IPS-NIHi7 (cell line): ENCODE data around the gene GRHL1.

Experiments used
- DNase-seq: peaks from one replicate; pipeline ENCODE4 v3.0.0; 2012; ENCODE audit warnings: mixed read lengths; ENCODE audit errors: extremely low spot score

Gene GRHL1

DNA sequence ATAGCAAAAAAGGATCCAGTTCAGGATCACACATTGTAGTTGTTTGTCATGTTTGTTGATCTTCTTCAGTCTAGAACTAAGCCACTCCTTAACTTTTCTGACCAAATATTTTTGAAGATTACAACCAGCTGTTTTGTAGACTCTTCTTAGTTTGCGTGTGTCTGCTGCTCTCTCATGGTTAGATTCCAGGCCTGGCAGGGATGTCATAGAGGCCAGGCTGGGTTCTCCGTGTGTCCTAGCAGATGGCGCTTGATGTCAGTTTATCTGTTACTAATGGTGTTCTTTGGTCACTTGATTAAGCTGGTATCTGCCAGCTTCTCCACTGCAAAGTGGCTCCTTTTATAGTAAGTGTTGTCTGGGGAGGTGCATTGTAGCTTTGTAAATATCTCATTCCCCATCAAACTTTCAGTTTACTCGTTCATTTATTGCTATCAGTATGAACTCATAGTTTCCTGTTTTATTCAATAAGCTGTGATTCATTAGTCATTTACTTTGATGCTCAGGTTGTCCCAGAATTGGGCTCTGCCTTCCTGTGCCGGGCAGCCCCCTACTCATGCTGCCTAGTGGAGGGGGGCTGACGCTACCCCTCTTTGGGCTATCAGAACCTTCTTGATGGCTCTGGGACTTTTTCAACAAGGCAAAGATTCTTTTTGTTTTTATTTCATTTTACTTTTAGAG lies 42.1 kb downstream of the GRHL1 start:
- no peak for DNase-seq

DNA sequence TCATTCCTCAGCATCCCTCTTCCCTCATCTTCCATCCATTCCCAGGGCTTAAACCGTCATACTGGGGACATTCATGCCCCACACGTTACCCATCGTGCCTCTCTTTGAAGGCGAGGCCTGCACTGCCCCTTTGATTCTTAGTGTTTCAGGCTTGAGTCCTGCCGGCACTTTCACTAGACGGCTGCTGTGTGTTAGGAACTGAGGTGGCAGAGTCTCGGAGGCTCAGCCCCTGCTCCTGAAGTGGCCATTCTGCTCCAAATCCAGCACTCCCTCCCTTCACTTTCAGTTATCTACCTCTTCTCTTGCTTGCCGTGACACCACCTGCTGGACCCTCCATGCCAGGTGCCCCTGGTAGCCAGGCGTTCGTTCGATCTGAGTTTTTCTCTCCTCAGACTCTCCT lies 43.0 kb downstream of the GRHL1 start:
- DNase-seq: no peak

DNA sequence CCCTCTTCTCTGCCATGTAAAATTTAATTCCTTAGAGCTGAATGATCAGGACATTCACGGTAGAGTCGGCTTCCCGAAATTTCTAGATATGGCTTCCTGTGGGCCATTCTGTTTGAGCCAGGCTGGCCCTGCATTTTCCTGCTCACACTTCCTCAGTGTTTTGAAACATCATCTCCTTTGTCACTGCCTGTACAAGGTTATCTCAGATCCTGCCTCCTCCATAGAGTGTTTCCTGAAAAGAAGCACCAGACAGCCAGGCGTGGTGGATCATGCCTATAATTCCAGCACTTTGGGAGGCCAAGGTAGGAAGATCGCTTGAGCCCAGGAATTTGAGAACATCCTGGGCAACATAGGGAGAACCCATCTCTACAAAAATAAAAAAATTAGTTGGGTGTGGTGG lies 43.6 kb downstream of the GRHL1 start:
- no peak for DNase-seq

DNA sequence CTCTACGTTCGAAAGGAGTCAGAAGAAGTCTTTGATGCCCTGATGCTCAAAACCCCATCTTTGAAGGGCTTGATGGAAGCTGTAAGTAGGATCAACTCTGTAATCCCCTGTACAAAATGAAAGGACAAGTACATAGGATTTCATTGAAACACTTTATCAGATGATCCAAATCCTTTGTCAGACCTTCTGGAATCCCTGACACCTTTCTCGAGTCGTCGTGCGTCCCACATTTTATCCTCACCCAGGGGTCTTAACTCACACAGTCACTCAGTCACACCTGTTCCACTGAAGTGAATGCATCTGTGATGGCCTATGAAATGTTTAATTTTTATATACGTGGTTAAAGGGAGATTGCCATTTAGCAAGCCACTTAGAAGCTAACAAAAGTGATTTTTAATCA lies 44.8 kb downstream of the GRHL1 start:
- no peak for DNase-seq

DNA sequence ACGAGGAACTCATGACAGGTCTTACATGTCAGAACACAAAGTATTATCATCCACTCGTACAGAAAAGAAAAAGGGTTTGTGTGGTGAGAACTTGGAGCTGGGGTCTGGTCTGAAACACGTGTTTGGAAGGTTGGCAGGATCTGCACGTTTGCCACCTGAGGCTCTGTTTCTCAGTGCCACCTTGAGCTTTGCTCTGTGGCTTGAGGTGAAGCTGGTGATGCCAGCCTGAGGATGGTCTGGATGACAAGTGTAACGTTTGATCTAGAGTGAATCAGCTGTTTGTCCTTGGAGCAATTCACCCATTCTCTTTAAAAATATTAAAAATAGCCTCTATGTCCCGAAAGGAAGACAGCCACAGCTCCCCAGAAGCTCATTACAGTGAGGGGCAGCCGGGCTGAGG lies 46.4 kb downstream of the GRHL1 start:
- DNase-seq: no peak

DNA sequence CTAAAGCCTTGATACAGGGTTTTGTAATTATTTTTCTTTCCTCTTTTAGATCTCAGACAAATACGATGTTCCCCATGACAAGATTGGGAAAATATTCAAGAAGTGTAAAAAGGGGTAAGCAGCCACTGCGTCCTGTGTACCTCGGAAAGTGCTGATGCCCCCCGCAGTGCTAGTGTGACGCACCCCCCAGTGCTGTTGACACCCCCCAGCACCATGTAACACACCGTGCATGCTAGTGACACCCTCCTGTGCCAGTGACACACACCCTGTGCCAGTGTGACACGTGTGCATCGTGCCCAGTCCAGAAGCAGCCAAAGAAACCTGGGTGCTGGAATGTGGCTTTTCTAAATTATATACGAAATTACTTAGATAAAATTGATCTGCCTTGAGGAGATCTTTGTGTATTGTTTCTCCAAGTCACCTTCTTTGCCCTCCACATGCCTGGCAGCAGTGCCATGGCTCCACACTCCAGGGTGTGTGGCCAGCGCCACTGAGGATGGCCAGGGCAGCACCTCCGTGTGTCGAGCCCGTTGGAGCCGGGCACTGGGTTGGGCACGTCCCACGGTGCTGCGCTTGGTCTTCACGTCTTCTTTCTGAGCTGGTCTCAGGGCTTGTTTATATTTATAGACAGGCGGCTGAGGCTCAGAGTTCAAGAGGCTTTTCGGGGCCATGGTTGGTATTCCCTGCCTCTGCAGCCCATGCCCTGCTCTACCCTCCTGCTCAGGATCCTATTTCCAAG lies 47.6 kb downstream of the GRHL1 start:
- no peak for DNase-seq

DNA sequence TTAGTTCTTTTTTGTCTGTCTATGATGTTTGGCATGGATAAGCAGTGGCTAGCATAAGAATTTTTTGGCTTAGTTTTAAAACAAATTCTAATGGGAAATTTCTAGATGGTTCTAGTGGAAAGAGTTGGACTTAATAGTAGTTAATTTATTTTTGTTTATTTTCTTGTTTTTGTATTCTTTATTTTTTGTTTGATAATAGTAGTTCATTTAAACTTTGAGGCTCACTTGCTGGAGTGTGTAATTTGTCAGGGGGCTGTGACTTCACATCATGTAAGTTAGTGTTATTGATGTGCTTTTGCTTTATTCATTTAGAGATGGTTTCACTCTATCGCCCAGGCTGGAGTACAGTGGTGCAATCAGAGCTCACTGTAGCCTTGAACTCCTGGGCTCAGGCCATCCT lies 48.2 kb downstream of the GRHL1 start:
- no peak for DNase-seq

DNA sequence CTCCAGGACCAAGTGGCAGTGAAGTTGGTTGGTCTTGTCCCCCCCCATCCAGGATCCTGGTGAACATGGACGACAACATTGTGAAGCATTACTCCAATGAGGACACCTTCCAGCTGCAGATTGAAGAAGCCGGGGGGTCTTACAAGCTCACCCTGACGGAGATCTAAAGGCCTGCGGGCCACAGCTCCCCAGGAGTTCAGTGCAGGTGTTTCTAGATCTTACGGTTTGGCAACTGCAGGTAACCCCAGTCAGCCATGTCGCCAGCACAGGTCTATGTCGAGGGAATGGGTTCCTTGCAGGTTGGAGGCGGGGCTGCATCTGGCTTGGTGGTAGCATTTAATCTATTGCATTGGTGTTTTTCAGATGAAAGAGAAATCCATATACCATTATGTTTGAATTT lies 49.0 kb downstream of the GRHL1 start:
- DNase-seq: no peak

DNA sequence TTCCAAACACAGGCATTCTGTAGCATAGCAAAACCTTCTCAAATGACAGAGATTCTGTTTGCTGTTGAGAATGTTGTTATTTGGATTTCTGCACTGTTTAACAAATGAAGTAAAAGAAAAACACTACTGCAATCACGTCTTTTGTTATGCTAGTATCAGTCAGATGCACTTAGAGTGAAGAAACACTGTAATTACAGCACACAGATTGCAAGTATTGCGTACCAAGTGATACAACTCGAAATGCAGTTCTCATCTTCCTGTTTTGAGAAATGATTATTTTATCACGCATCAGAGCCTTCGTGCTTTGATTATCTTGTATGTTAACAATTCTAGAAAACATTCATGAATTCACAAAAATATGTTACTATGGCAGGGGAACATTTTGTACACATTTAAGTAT lies 50.1 kb downstream of the GRHL1 start:
- no peak for DNase-seq

DNA sequence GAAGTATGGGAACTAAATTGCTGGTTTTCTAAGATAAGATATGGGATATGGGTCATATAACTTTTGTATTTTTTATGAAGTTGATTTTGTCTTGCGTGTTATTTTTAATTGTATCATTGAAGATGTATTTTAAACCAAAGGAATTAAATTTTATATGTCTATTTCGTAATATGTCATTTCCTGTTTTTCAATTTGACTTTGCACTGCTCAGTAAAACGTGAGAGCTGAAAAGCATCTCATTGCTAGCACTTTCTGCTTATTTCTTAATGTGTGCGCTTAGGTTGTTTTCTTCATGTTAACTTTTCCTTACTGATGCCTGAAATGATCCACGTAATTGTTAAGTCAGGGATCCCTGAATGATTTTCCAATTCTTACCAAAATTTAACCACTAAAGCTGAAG lies 50.6 kb downstream of the GRHL1 start:
- no peak for DNase-seq

DNA sequence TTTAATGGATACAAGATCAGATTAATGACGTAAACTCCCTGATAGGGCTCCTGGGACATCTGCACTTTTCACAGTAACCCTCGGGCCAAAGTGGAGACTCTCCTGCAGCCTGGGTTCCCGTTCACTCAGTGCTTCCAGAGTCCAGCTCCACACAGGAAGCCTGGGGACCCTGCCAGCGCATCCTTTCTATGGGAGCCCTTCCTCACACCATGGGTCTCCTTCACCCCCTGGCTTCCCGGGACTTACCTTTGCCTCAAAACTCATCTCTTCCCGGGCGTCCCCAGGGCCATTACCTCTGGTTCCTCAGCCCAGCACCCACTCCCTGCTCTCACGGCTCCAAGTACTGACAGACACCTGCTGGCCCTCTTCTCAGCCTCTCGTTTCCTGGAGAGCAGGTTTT lies 51.2 kb downstream of the GRHL1 start:
- DNase-seq: no peak

DNA sequence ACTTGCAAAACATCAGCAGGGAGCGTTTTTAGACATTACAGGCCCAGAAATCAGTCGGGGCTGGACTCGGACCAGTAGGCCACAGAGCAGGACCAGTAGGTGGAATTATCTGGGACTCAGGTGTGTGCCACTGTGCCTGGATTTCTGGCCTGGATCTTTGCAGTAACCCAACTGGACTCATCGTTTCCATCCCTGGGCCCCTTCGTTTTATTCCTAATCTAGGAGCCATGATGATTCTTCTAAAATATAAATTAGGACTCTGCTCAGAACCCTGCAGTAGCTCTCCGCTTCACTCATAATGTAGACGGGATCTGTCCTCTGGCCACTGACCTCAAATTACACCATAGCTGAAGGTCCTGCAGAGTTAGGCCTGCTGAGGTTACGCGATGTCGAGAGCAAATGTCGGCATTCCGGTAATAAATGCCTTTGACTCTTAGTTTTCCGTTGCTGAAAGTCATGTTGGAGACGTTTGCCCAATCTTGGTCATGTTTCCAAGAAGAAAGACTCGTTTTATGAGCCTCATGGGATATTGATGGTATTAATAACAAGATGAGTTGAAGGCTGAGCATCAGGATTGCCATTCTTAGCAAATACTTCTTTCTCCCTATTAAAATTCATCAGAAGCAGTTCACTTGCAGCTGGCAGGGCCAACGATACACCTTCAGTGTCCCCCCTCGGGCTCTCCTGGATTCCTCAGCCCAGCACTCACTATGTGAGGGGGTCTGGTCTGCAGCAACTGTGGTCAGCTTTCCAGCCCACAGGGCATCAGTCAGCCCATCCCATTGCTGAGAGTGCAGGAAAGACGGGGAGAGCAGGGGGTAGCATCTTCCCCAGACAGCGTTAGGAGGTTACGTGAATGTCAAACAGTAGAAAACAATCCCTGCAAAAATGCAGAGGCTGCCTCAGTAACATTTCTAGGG lies 52.0 kb downstream of the GRHL1 start:
- DNase-seq: no peak

DNA sequence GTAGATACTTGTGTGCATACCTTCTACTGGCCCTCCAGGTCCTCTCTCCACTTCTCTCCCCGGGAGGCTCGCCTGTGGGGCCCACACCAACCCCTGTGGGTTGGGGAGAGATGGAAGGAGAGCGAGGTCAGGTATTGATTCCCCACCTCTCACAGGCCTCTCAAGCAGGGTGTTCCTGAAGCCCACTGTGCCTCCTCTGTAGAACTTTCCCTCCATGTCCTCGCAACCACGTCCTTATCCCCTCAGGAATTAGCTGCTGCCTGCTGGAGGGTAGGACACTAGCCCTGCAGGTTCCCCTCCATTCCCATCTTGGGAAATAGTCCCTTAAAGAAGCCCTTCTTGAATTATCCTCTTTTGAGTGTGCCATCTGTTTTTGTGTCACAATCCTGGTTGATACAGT lies 52.9 kb downstream of the GRHL1 start:
- DNase-seq: no peak

DNA sequence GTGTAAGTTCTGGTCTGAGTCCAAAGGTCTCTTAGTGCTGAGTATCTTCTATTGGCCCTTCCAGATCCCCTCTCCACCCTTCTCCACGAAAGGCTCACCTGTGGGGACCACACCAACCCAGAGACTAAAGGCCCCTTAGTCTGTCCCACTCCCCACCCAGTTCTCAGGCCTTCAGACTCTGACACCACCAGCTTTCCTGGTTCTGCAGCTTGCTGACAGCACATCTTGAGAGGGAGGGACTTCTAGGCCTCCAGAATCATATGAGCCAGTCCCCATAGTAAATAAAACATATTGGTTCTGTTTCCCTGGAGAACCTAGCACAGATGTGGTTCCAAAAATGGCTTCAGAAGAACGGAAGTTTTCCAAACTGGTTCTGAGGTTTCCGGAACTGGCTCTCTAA lies 53.3 kb downstream of the GRHL1 start:
- DNase-seq: no peak

DNA sequence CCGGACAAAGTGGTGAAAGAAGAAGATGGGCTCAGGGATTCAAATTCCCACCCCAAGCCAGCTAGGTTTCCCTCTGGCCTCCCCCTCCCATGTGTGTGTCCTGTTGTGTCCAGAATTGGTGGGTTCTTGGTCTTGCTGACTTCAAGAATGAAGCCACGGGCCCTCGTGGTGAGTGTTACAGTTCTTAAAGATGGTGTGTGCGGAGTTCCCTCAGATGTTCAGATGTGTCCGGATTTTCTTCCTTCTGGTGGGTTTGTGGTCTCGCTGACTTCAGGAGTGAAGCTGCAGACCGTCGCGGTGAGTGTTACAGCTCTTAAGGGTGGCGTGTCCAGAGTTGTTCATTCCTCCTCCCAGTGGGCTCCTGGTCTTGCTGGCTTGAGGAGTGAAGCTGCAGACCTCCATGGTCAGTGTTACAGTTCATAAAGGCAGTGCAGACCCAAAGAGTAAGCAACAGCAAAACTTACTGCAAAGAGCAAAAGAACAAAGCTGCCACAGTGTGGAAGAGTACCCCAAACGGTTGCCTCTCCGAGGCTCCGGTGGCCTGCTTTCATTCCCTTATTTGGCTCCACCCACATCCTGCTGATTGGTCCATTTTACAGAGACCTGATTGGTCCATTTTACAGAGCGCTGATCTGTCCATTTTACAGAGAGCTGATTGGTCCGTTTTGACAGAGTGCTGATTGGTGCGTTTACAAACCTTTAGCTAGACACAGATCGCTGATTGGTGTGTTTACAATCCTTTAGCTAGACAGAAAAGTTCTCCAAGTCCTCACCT lies 54.2 kb downstream of the GRHL1 start:
- DNase-seq: no peak

DNA sequence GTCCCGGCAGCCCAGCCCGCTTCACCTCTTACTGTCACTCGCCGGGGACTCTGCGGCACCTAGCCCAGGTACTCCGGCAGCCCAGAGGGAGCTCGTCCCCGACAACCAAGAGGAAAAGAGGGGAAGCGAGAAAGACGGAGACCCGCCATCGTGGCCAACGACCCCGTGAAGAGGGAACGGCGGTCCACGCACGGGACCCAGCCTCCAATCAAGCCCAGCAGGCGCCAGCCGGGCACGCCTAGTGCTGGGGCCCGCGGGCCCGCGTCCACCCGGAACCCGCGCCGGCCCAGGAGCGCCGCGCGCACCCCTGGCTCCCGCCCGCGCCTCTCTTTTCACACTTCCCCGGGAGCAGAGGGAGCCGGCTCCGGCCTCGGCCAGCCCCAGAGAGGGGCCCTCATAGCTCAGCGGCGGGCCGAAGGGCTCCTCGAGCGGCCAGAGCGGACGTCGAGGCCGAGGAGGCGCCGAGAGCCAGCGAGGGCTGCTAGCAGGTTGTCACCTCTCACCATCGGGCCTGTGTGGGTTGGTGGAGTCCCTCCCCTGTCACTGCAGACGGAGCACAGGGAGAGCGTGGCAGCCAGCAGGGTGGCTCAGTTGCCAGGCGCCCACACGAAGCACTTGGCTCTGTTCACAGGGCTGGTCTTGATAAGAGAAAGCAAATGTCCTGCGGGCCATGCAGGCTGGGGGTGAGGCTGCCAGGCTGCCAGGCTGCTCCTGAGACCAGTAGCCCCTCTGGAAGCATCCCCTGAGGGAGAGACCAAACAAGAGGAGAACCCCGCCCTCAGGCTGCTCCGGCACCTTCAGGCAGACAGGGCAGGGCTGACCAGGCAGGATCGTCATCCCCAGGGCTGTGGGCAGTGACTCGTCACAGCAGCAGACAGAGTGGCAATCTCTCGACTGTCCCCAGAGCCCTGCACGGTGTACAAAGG lies 55.0 kb downstream of the GRHL1 start:
- no peak for DNase-seq

DNA sequence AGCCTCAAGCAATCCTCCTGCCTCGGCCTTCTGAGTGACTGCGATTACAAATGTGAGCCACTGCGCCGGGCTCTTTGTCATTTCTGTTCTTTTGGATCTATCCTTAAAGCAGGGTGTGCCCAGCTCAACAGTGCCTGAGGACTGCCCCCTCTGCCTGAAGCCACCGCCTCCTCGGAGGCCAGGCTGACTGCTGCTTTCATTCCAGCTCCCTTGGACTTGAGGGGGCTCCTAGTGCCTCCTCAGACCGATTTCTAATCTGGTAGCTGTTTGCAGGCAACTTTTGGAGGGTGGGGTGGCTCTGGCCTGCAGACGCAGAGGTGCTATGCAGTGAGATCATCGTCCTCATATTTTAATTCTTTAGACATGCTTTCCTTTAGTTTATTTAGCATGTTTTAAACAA lies 55.9 kb downstream of the GRHL1 start:
- DNase-seq: no peak

DNA sequence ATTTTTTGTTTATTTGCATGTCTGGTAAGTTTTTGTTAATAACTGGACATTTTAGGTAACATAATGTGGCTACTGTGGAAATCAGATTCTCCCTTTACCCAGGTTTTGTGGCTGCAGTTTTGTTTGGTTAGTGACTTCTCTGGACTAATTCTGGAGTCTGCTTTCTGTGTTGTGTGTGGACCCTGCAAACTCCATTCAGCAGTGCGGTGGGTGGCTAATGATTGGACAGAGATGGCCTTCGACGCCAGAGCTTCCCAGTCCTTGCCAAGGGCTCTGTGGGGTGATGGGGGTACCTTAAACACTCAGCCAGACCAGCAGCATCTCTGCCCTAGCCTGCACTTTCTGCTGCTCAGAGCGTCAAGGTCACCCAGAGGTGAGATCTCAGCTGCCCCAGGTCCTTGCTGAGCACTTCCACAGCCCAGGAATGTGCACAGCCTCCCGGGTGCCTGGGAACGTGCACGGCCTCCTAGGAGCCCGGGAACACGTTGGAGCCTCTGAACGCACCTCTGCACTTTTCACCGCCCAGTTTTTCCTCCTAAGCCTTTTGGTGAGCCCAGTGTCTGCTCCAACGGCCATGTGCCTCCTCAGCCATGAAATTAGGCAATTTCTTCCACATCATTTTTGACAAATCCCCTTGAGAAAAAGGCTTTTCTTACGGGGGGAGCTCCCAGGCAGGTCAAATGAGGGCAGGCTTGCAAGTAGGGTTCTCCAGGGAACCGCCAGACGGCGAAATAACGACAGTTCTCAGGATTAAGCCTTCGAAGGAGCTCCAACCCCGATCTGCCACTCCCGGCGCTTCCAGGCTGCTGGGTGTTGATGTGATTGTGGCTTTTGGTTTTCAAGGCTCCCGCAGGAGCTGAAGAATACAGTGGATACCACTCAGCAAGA lies 56.7 kb downstream of the GRHL1 start:
- DNase-seq: no peak

DNA sequence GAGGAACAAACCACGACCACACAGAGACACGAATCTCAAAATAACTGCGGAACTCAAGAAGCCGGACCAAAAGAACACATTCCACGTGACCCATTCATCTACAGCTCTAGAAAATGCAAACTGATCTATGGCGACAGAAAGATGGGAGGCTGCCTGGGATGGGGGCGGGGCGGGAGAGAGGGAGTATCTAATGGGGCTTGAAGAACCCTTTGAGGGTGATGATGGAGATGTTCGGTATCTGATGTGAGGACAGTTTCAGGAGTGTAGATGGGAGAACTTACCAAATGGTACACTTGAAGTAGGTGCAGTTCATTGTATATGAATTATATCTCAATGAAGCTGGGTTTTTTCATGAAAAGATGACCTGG lies 57.3 kb downstream of the GRHL1 start:
- no peak for DNase-seq

DNA sequence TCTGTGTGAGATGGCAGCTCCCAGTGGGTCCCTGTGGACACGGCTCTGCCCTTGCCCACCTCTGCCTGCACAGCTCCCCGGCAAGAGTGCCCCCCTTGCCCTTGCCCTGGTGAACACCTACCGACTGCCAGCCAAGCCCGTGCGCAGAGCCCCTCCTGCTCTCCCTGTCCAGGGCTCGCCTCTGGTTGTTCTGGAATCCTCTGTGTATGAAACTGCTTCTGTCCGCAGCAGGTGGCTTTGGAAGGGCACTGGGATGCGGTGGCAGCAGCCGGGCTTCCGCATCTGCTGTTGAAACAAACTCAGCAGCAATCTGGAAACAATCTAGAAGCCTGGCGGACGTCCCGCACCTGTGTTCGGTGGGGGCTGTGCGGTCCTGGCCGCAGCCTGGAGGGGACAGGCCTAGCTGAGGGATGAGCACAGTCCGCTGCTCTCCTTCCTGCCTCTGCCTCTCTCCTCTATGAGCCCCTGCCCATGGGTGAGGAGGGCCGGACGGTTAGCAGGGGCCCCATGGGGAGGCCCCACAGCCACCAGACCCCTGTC lies 57.8 kb downstream of the GRHL1 start:
- DNase-seq: no peak
